ENCODE data around the gene MITF.

The MITF gene

GRCh38 chr3:69739204-69740102 is at the start of gene MITF:
Gene MITF (plus strand): TSS chr3:69739464. CDS start chr3:69739598, 134 bp downstream.
- DNase-seq (ENCODE audit: low spot score) = peak; percentile 88
- TF ChIP-seq CTCF (IDR thresholded peaks at IDR 0.05; ENCODE audit: extremely low read depth, missing control alignments) = no peak

- no peak for TF ChIP-seq CTCF (IDR thresholded peaks at IDR 0.05; ENCODE audit: extremely low read depth, missing control alignments)
- no peak for DNase-seq (ENCODE audit: low spot score)
Measured at GRCh38 chr3:69691860-69692259, 47.4 kb upstream of the MITF start.

GRCh38 chr3:69692761-69693160 is 46.5 kb upstream of the MITF start:
- no peak for DNase-seq (ENCODE audit: low spot score)
- no peak for TF ChIP-seq CTCF (IDR thresholded peaks at IDR 0.05; ENCODE audit: extremely low read depth, missing control alignments)

GRCh38 chr3:69695443-69695842 is 43.8 kb upstream of the MITF start:
- TF ChIP-seq CTCF (IDR thresholded peaks at IDR 0.05; ENCODE audit: extremely low read depth, missing control alignments) = no peak
- DNase-seq (ENCODE audit: low spot score) = no peak

GRCh38 chr3:69695933-69696332 is 43.3 kb upstream of the MITF start:
- TF ChIP-seq CTCF (IDR thresholded peaks at IDR 0.05; ENCODE audit: extremely low read depth, missing control alignments) = no peak
- no peak for DNase-seq (ENCODE audit: low spot score)

GRCh38 chr3:69696367-69696766 is 42.9 kb upstream of the MITF start:
- DNase-seq (ENCODE audit: low spot score) = no peak
- no peak for TF ChIP-seq CTCF (IDR thresholded peaks at IDR 0.05; ENCODE audit: extremely low read depth, missing control alignments)

- DNase-seq (ENCODE audit: low spot score) = no peak
- TF ChIP-seq CTCF (IDR thresholded peaks at IDR 0.05; ENCODE audit: extremely low read depth, missing control alignments) = no peak
Measured at GRCh38 chr3:69697381-69697780, 41.9 kb upstream of the MITF start.

Measured in GM20000 (cell line).